Retinal pigment epithelial cell (primary cell): ENCODE measurements around the gene DCAF4.

Source experiments
- DNase-seq: peaks from one replicate; pipeline ENCODE4 v3.0.0-alpha.2; 2010; ENCODE audit warnings: low read depth
- H3K4me3 ChIP-seq: 2 replicates; pipeline ENCODE4 v1.5.1; 2011; ENCODE audit warnings: mild to moderate bottlenecking, low read length, control low read depth, moderate library complexity
- CTCF ChIP-seq: conservative IDR thresholded peaks from 2 replicates; pipeline ENCODE4 v1.5.1; 2011; ENCODE audit warnings: low read depth, low read length, control low read depth, inconsistent platforms

DCAF4 gene

DNA sequence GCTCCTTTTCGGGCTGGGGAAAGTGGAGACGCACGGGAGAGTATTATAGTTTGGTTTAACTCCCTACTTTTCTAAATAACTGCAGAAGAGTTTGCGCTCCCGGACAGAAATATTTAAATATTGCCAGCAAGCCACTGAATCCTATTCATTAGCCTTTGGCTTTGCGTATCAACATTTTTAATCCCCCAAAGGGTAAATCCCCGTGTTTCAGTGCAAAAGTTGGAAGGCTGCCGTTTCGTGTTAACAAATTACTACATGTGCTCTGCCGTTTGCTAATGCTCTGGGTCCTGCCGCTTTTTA is 32.0 kb upstream of the DCAF4 start:
- H3K4me3 ChIP-seq = peak overlapping the region; percentile 80
- TF ChIP-seq CTCF = no peak
- no peak for DNase-seq

DNA sequence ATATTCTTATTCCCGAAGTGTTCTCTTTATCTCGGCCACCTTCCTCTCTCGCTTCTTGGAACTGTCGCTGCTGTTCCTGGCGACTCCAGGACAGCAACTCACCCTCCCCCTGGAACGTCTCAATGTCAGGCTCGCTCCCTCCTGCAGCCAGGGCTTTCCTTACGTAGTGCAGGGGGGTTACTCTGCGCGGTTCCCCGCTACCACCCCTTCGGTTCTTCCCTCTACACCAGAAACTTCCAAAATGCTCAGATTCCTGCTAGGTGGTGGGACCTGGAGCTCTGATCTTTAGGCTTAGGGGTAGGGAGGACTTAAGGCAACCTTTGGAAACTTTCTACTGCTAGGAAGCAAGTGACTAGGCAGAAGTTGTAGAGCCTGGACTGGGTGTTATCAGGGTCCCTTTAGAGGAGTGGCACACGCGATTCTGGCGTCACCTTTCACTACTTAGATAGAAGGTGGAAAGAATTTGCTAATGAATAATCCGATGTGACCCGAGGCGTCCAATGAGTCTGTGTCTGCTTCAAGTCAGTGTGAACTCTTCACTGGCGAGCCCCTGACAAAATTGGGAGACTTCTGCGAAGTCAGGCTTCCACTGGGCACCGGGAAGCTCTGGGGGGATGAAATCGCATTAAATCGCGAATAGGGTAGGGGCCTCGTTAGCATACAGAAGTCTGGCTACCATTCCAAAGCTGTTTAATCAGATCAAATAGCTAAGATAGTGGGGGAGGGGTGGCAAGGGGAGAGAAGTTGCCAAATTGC is 31.5 kb upstream of the DCAF4 start:
- TF ChIP-seq CTCF = no peak

DNA sequence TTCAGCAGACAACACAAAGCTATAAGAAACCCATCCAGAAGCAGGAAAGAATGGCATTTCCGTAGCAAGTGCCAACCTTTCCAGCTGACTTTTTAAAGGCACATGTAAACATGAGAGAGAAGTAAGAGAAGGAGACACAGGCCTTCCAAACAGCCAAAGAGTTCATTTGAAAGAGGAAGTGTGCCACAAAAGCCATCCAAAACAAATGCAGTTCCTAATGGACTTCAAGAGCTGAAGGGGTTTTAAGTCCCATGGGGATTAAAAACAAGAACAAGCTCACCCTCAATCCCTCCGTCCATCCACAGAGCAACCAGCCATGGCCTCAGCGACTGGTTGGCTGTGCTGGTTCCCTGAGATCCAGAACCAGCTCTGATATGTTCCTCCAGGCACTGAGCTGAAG is 27.8 kb upstream of the DCAF4 start:
- no peak overlapping the region for H3K4me3 ChIP-seq
- TF ChIP-seq CTCF = no peak
- DNase-seq = no peak

More for the DNA sequence above, 31.5 kb upstream of the DCAF4 start:
- peak overlapping the region; percentile 80 for H3K4me3 ChIP-seq
- no peak for DNase-seq

DNA sequence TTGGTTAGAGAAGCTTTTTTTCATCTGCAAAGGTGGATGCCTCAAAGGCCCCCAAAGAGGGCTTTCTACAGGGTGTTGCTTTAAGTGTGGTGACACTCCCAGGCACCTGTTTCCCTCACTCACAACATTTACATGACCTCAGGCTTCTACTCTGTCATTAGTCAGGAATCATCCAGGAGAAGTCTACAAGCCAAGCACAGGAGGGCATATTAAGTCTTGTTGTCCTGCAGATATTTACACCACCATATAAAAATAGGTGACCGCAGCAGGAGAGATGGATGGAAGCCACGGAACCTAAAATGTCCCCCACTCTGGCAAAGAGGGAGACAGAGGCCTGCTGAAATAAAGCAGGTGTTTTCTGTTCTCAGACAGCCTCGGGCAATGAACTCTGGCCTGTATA is 24.9 kb upstream of the DCAF4 start:
- H3K4me3 ChIP-seq = no peak overlapping the region
- no peak for TF ChIP-seq CTCF
- no peak for DNase-seq

DNA sequence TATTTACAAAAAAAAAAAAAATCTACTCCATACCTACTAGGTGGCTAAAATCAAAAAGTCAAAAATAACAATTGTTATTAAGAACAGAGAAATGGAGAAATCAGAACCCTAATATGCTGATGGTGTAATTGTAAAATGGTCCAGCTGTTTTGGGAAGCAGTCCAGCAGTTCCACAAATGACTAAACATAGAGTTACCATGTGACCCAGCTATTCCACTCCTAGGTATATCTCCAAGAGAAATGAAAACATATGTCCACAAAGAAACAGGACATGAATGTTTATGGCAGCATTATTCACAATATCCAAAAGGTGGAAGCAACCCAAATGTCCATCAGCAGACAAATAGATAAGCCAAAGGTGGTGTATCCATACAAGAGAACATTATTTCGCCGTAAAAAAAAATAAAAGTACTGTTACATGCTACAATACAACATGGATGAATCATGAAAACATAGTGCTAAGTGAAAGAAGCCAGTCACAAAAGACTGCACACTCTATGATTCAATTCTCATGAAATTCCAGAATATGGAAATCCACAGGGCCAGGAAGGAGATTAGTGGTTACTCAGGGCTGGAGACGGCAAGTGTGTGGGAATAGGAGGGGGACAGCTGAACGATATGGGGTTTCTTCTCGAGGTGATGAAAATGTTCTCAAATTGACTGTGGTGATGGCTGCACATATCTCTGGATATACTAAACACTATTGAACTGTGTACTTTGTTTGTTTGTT is 23.3 kb upstream of the DCAF4 start:
- no peak for DNase-seq
- H3K4me3 ChIP-seq = no peak overlapping the region
- no peak for TF ChIP-seq CTCF

- H3K4me3 ChIP-seq = no peak overlapping the region
- no peak for DNase-seq
- no peak for TF ChIP-seq CTCF
Observed at GRCh38 chr14:72903716-72904115, 22.5 kb upstream of the DCAF4 start.

DNA sequence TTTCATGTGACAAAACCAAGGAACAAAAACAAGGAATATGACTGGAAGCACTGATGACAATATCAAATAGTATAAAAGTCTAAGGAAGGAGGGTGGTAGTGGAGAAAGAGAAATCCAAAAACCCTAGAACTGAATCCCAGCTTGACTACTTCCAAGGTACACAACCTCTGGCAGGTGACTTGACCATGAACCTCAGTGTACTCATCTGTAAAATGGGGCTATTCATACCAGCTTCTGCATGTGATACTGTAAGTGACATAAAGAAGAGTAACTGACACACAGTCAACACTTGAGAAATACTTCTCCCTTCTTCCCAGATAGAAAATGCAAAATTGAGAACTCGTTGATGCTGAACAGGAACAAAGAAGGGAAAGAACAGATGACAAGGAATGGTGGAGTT is 22.0 kb upstream of the DCAF4 start:
- H3K4me3 ChIP-seq = no peak overlapping the region
- no peak for TF ChIP-seq CTCF
- no peak for DNase-seq
